ENCODE data around the gene GPM6B.

- TF ChIP-seq CTCF (IDR thresholded peaks at IDR 0.05; ENCODE audit: low read depth, low read length, poor library complexity, severe bottlenecking) = no peak
- TF ChIP-seq EZH2phosphoT487 (IDR thresholded peaks at IDR 0.05; ENCODE audit: borderline replicate concordance, low read length) = no peak
These were observed 8.6 kb downstream of the GPM6B start for GRCh38 chrX:13808293-13808692.
